ENCODE data around the gene EEPD1.

The EEPD1 gene

DNA sequence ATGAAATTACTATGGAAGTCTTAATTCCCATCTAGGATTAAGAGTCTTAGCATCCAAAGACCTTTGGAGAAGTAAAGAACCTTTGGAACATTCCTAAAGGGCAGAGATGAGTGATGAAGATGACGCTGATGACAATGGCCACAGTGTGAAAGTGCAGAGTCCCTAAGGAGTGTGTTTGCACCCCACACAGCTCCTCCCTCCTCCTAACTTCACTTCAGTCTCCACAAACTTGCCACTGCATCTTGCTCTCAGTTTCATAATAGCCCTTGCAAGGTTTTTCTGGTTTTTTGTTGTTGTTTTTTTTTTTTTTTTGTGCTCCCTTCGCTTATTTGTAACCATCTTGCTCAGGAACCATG lies 119.1 kb downstream of the EEPD1 start:
- Histone ChIP-seq H3K36me3 (peaks cover 0 to 31% (median 0%) of the 10 kb centered on the region in 11 experiments; a peak in 7 of 22 replicates), H3K4me3 (no peak overlapping the region), H3K9me3 (replicated peaks in 1 of 11) (peaks cover 0 to 6% (median 0%) of the 10 kb centered on the region in 11 experiments; a peak in 1 of 22 replicates), H3K9ac (no peak overlapping the region), H3K4me1 (peaks cover 0 to 82% (median 18%) of the 10 kb centered on the region in 10 experiments; a peak in 12 of 20 replicates), H3K4me2 (peak overlapping the region in 6 of 11 experiments; percentile 2 to 91 (median 59); a peak in 12 of 22 replicates), H4K20me1 (no peaks in the 10 kb centered on the region), H3K27ac (peak overlapping the region in 2 of 11 experiments; percentile 55 to 68; a peak in 2 of 22 replicates), H3K27me3 (no peaks in the 10 kb centered on the region)
- TF ChIP-seq Cebpa-rat (IDR thresholded peaks at IDR 0.05), result no peak

DNA sequence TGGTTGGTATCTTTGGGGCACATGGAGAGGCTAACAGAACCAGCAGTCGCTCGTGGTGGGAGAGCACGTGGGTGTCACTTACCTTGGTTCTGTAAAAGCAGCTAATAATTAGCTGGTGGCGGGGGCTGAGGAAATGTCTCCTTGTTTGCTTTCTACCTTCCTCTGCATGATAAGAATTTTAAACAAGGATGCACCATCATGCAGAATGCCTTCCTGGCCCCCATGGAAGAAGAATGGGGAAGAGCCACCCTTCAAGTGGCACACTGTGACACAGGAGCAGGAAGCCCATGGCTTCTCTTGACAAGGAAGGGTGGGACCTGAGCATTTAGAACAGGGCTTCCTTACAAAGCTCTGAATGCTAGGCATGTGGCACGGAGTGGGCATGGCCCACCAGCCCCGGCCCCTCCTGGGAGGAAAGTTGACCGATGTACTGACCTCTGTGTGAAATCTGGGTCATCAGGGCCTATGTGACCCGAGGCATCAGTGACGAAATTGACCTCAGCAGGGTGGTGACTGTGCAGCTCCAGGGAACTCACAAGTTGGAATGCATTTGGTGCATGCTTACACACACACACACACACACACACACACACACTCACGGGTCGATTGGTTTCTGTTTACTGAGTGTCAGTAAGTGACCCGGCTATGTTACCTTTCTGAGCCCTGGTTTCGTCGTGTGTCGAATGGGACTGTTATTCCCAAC lies 119.7 kb downstream of the EEPD1 start:
- Histone ChIP-seq H3K27me3 (no peaks in the 10 kb centered on the region), H3K4me1 (peaks cover 0 to 82% (median 18%) of the 10 kb centered on the region in 10 experiments; a peak in 12 of 20 replicates), H3K36me3 (peaks cover 0 to 26% (median 0%) of the 10 kb centered on the region in 11 experiments; a peak in 4 of 22 replicates), H3K27ac (peak overlapping the region in 5 of 11 experiments; percentile 14 to 68 (median 55); a peak in 7 of 22 replicates), H3K9me3 (replicated peaks in 1 of 11) (0 out of 22 replicates have a peak, but pooled peaks cover 0 to 6% (median 0%) of the 10 kb centered on the region in 11 experiments), H4K20me1 (no peaks in the 10 kb centered on the region), H3K9ac (peak overlapping the region in 1 of 11 experiments; percentile 61; a peak in 2 of 22 replicates), H3K4me3 (no peak overlapping the region), H3K4me2 (peak overlapping the region in 7 of 11 experiments; percentile 2 to 91 (median 48); a peak in 13 of 22 replicates)
- TF ChIP-seq Cebpa-rat (IDR thresholded peaks at IDR 0.05), result no peak

DNA sequence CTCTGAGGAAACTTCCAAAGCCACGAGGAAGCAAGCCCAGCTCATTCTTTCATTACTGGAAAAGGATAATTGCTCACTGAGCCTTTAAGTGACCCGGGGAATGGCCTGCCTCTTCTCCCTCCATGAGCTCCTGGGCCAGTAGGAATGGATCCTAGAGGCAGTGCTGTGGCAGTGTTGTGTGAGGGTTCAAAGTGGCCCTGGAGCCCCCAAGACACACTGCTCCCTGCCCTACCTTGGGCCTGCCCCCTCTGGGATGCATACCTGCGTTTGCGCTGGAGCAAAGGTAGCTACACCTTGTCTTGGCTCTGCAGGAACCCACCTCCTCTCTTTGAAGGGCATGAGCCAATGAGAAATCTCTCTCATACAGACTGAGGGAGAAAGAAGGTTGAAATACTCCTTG lies 120.8 kb downstream of the EEPD1 start:
- TF ChIP-seq Cebpa-rat (IDR thresholded peaks at IDR 0.05), result no peak
- peak overlapping the region in 2 of 11 experiments; percentile 8 to 61; a peak in 3 of 22 replicates for H3K9ac ChIP-seq
- peaks cover 0 to 17% (median 0%) of the 10 kb centered on the region in 11 experiments; a peak in 3 of 22 replicates for H3K36me3 ChIP-seq
- H3K9me3 ChIP-seq (replicated peaks in 1 of 11), result 0 out of 22 replicates have a peak, but pooled peaks cover 0 to 6% (median 0%) of the 10 kb centered on the region in 11 experiments
- H3K4me2 ChIP-seq, result peak overlapping the region in 5 of 11 experiments; percentile 37 to 91 (median 70); a peak in 7 of 22 replicates
- peak overlapping the region in 6 of 11 experiments; percentile 1 to 68 (median 43); a peak in 8 of 22 replicates for H3K27ac ChIP-seq
- peaks cover 6 to 82% (median 27%) of the 10 kb centered on the region in 10 experiments; a peak in 18 of 20 replicates for H3K4me1 ChIP-seq
- no peaks in the 10 kb centered on the region for H4K20me1 ChIP-seq
- H3K27me3 ChIP-seq, result no peaks in the 10 kb centered on the region
- no peak overlapping the region for H3K4me3 ChIP-seq

DNA sequence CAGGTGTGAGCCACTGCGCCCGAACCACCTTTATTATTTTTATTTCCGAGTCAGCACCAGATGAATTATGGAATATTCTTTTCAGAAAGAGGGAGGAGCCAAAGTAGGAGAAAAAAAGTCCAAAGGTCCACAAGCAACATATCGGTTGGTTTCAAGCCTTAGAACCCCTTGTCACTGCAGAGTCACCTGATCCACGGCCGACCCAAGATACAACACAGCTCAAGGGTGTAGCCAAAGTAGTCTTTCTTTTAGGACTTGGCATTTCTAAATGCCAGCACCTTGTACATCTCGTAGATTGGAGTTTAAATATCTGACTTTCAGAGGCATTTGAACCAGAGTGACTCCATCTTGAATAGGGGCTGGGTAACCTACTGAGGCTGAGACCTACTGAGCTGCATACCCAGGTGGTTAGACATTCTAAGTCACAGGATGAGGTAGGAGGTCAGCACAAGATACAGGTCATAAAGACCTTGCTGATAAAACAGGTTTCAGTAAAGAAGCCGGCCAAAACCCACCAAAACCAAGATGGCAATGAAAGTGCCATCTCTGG lies 122.8 kb downstream of the EEPD1 start:
- no peak overlapping the region for H3K27ac ChIP-seq
- H3K9me3 ChIP-seq (replicated peaks in 1 of 11), result 0 out of 22 replicates have a peak, but pooled peaks cover 0 to 6% (median 0%) of the 10 kb centered on the region in 11 experiments
- no peak overlapping the region for H3K9ac ChIP-seq
- no peak for TF ChIP-seq Cebpa-rat (IDR thresholded peaks at IDR 0.05)
- no peaks in the 10 kb centered on the region for H3K27me3 ChIP-seq
- no peaks in the 10 kb centered on the region for H4K20me1 ChIP-seq
- H3K4me3 ChIP-seq, result no peak overlapping the region
- peaks cover 6 to 91% (median 47%) of the 10 kb centered on the region in 10 experiments; a peak in 19 of 20 replicates for H3K4me1 ChIP-seq
- peak overlapping the region in 3 of 11 experiments; percentile 85 to 92 (median 91); a peak in 4 of 22 replicates for H3K4me2 ChIP-seq
- peaks cover 0 to 6% (median 0%) of the 10 kb centered on the region in 11 experiments; a peak in 1 of 22 replicates for H3K36me3 ChIP-seq

DNA sequence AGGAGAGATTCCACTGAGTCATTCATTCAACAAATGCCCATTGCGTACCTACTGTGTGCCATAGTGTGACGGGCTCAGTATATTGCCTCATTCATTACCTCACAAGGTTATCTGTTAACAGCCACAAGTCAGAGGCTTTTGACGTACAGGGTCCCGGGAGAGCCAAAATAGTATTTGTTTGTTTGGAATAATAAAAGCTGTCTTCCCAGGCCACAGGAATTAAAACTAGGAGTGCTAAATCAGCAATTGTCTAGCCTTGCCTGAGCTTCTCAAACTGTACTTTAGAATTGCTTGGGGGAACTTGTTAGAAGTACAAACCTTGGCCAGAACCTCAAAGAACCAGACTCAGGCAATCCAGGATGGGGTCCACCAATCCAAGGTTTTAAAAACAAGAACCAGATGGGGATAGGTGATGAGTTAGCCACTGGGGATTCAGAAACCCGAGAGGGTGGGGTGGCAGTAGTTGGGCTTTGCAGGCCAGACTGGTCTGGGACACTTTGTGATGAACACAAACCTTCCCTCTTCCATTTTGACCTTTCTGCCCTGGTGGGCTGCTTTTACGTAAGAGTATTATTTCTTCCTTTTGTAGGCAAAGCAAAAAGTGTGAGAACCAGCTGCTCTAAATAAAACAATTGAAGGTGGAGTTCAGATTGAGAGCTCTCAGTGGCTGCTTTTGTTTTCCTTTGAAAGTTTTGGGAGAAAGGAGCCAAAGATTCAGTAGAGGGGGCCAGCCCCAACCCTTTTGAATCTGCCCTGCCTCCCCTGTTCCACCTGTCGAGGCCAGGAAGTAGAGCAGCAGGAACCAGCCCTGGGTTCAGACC lies 123.6 kb downstream of the EEPD1 start:
- Histone ChIP-seq H4K20me1 (no peaks in the 10 kb centered on the region), H3K9me3 (replicated peaks in 1 of 11) (0 out of 22 replicates have a peak, but pooled peaks cover 0 to 6% (median 0%) of the 10 kb centered on the region in 11 experiments), H3K27ac (peak overlapping the region in 5 of 11 experiments; percentile 8 to 31 (median 29); a peak in 5 of 22 replicates), H3K4me1 (peaks cover 6 to 99% (median 55%) of the 10 kb centered on the region in 10 experiments; a peak in 19 of 20 replicates), H3K9ac (no peak overlapping the region; a peak in 1 of 22 replicates), H3K4me3 (no peak overlapping the region), H3K4me2 (peak overlapping the region in 4 of 11 experiments; percentile 5 to 92 (median 88); a peak in 7 of 22 replicates), H3K27me3 (no peaks in the 10 kb centered on the region), H3K36me3 (peaks cover 0 to 10% (median 0%) of the 10 kb centered on the region in 11 experiments; a peak in 1 of 22 replicates)
- TF ChIP-seq Cebpa-rat (IDR thresholded peaks at IDR 0.05), result no peak

DNA sequence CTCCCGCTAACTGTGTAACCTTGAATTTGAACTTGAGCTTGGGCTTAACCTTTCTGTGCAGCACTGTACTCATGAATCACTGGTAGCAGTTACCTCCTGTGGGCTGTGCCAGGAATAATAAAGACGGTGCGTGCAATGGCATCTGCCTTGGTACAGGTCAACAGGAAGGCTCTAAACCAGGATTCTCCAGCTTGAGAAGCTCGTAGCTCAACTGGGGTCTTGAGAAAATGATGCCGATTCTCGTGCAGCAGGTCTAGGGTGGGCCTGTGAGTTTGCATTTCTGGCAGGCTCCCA lies 124.1 kb downstream of the EEPD1 start:
- Histone ChIP-seq H3K36me3 (peaks cover 0 to 13% (median 0%) of the 10 kb centered on the region in 11 experiments; a peak in 5 of 22 replicates), H3K4me1 (peaks cover 11 to 100% (median 59%) of the 10 kb centered on the region in 10 experiments), H3K27me3 (no peaks in the 10 kb centered on the region), H3K27ac (peak overlapping the region in 5 of 11 experiments; percentile 8 to 31 (median 29); a peak in 4 of 22 replicates), H3K9me3 (replicated peaks in 1 of 11) (0 out of 22 replicates have a peak, but pooled peaks cover 0 to 6% (median 0%) of the 10 kb centered on the region in 11 experiments), H3K4me2 (peak overlapping the region in 4 of 11 experiments; percentile 5 to 92 (median 88); a peak in 7 of 22 replicates), H3K9ac (no peak overlapping the region; a peak in 1 of 22 replicates), H4K20me1 (no peaks in the 10 kb centered on the region), H3K4me3 (no peak overlapping the region)
- no peak for TF ChIP-seq Cebpa-rat (IDR thresholded peaks at IDR 0.05)

DNA sequence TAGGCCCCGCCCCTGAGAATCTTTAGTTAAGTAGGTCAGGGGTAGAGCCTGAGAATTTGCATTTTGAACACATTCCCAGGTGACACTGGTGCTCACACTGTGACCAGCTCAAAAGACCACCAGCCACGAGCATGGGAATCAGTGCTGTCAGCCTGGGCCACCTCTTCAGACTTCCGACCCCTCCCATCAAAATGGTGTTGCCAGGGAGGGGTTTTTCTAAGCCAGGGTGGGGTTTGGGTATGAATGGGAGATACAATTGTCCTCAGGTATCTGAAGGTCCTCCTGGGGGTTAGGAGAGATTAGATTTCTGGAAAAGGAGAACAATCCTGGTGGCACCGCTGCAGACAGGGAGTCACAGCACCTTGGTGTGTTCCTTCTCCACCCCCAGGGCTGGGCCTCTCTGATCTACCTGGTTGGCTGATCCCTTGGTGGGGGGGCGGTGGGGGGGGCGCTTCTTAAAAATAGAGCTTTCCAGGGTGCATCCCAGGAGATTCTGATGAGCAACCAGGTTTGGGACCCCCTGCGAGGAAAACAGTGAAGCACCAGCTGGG lies 125.1 kb downstream of the EEPD1 start:
- peak overlapping the region in 1 of 11 experiments; percentile 30; a peak in 1 of 22 replicates for H3K9ac ChIP-seq

More for the DNA sequence above, 125.1 kb downstream of the EEPD1 start:
- Histone ChIP-seq H4K20me1 (no peaks in the 10 kb centered on the region), H3K9me3 (replicated peaks in 1 of 11) (0 out of 22 replicates have a peak, but pooled peaks cover 0 to 6% (median 0%) of the 10 kb centered on the region in 11 experiments), H3K36me3 (peaks cover 0 to 20% (median 0%) of the 10 kb centered on the region in 11 experiments; a peak in 5 of 22 replicates), H3K4me3 (no peak overlapping the region), H3K27me3 (no peaks in the 10 kb centered on the region), H3K27ac (peak overlapping the region in 3 of 11 experiments; percentile 8 to 98 (median 11); a peak in 3 of 22 replicates), H3K4me2 (peak overlapping the region in 9 of 11 experiments; percentile 7 to 93 (median 64); a peak in 14 of 22 replicates), H3K4me1 (peaks cover 20 to 100% (median 60%) of the 10 kb centered on the region in 10 experiments)
- TF ChIP-seq Cebpa-rat (IDR thresholded peaks at IDR 0.05), result no peak
